H1 (cell line): Measurements from ENCODE around the gene MBLAC1. TPM values are rescaled to one million over a fixed set of nuclear protein-coding genes. Genes with fewer than 3 reads are reported as not detected.

Experiments used
- CTCF ChIA-PET: fragments of 300-600 bp; sonication (Branson Sonifier 250); formaldehyde crosslinking; loops from one replicate; lab custom pipeline; 2021; ENCODE audit not compliant: partially characterized antibody; lab: Charles Lee
- POLR2A ChIA-PET: fragments of 300-600 bp; sonication (Branson Sonifier 250); formaldehyde crosslinking; loops from one replicate; lab custom pipeline; 2021; ENCODE audit warnings: inconsistent platforms; ENCODE audit not compliant: partially characterized antibody; lab: Charles Lee
- DNase-seq, 2 experiments: peaks; one replicate each; pipeline versions ENCODE4 v3.0.0 to v3.0.0-alpha.2; 2010 to 2022; ENCODE audit warnings: low spot score in 2 of 2, low read depth in 1 of 2, mixed read lengths in 1 of 2
- FAIRE-seq: peaks from 2 replicates; lab custom pipeline; 2011; peaks lifted over from hg19 to GRCh38; lab: Jason Lieb, UNC
- H2AFZ ChIP-seq: 2 replicates; pipeline ENCODE4 v1.8.1; 2012; ENCODE audit warnings: low read length, inconsistent platforms
- H2AK5ac ChIP-seq: 2 replicates; pipeline ENCODE4 v1.6.1; 2013; ENCODE audit warnings: low read depth, low read length
- H2BK120ac ChIP-seq: replicated peaks from 2 replicates; pipeline ENCODE3; 2013; ENCODE audit warnings: low read depth, low read length, inconsistent platforms
- H2BK12ac ChIP-seq: 2 replicates; pipeline ENCODE4 v1.6.1; 2013; ENCODE audit warnings: low read depth, low read length
- H2BK15ac ChIP-seq: 2 replicates; pipeline ENCODE4 v1.6.1; 2013; ENCODE audit warnings: low read length
- H2BK20ac ChIP-seq: 2 replicates; pipeline ENCODE4 v1.6.1; 2013; ENCODE audit warnings: low read length
- H2BK5ac ChIP-seq: 2 replicates; pipeline ENCODE4 v1.6.1; 2013; ENCODE audit warnings: low read depth, low read length
- H3K14ac ChIP-seq: 2 replicates; pipeline ENCODE4 v1.6.1; 2013; ENCODE audit warnings: inconsistent platforms; ENCODE audit not compliant: insufficient read length
- H3K18ac ChIP-seq: 2 replicates; pipeline ENCODE4 v1.6.1; 2013; ENCODE audit warnings: low read length; ENCODE audit errors: extremely low read depth
- H3K23ac ChIP-seq: 2 replicates; pipeline ENCODE4 v1.6.1; 2013; ENCODE audit warnings: inconsistent platforms; ENCODE audit not compliant: insufficient read length
- H3K23me2 ChIP-seq: 2 replicates; pipeline ENCODE4 v1.6.1; 2013; ENCODE audit warnings: low read depth, low read length
- H3K27ac ChIP-seq: 2 replicates; pipeline ENCODE4 v1.6.1; 2011; ENCODE audit warnings: low read depth, low read length, inconsistent platforms
- H3K27me3 ChIP-seq, 4 experiments: replicated peaks in 1 of 4; 1 replicate in 1 of 4; 2 replicates in 3 of 4; pipeline versions ENCODE4 v1.6.1 to v1.8.1; 2011 to 2013; ENCODE audit warnings: low read length in 3 of 4, mild to moderate bottlenecking in 3 of 4, inconsistent platforms in 2 of 4, mixed read lengths in 2 of 4, moderate library complexity in 1 of 4; ENCODE audit not compliant: control insufficient read depth in 3 of 4, insufficient read depth in 3 of 4; ENCODE audit errors: extremely low read depth in 1 of 4
- H3K36me3 ChIP-seq, 4 experiments: 2 replicates each; pipeline versions ENCODE4 v1.6.1 to v1.8.1; 2011 to 2013; ENCODE audit warnings: mild to moderate bottlenecking in 4 of 4, low read length in 3 of 4, moderate library complexity in 2 of 4, control low read depth in 1 of 4, inconsistent platforms in 1 of 4; ENCODE audit not compliant: insufficient read depth in 4 of 4, control insufficient read depth in 2 of 4
- H3K4ac ChIP-seq: replicated peaks from 2 replicates; pipeline ENCODE3; 2013; ENCODE audit warnings: low read length, low read depth, mixed read lengths, inconsistent platforms; ENCODE audit not compliant: insufficient read length
- H3K4me1 ChIP-seq, 4 experiments: replicated peaks in 1 of 4; 1 replicate in 1 of 4; 2 replicates in 3 of 4; pipeline versions ENCODE4 v1.6.1 to v1.8.1; 2011 to 2013; ENCODE audit warnings: low read length in 3 of 4, inconsistent platforms in 2 of 4, mixed read lengths in 1 of 4; ENCODE audit not compliant: insufficient read depth in 4 of 4, control insufficient read depth in 3 of 4
- H3K4me2 ChIP-seq, 2 experiments: 2 replicates each; pipeline versions ENCODE4 v1.6.1 to v1.8.1; 2011 to 2013; ENCODE audit warnings: low read depth in 2 of 2, low read length in 2 of 2, control low read depth in 1 of 2, inconsistent platforms in 1 of 2, mild to moderate bottlenecking in 1 of 2; ENCODE audit not compliant: insufficient read depth in 1 of 2
- H3K4me3 ChIP-seq, 4 experiments: fragments of 200-600, 300-600 bp in 1 of 4; sonication (generic), shearing (Covaris generic), sonication (Bioruptor Twin) in 1 of 4; 2 replicates each; pipeline versions ENCODE4 v1.5.1 to v1.8.1; 2011 to 2016; ENCODE audit warnings: low read length in 4 of 4, low read depth in 3 of 4, control low read depth in 2 of 4, inconsistent platforms in 2 of 4, mild to moderate bottlenecking in 2 of 4, mixed read lengths in 1 of 4, moderate library complexity in 1 of 4; ENCODE audit not compliant: insufficient read depth in 2 of 4; ENCODE audit errors: extremely low read depth in 1 of 4
- H3K56ac ChIP-seq: replicated peaks from 2 replicates; pipeline ENCODE3; 2013; ENCODE audit warnings: low read depth, mild to moderate bottlenecking, mixed read lengths, low read length, inconsistent platforms; ENCODE audit not compliant: insufficient read length
- H3K79me1 ChIP-seq: 2 replicates; pipeline ENCODE4 v1.6.1; 2013; ENCODE audit warnings: low read depth, low read length, control low read depth
- H3K79me2 ChIP-seq, 2 experiments: 2 replicates each; pipeline versions ENCODE4 v1.6.1 to v1.8.1; 2012 to 2013; ENCODE audit warnings: low read length in 2 of 2, mild to moderate bottlenecking in 2 of 2, inconsistent platforms in 1 of 2; ENCODE audit not compliant: insufficient read depth in 2 of 2, control insufficient read depth in 1 of 2
- H3K9ac ChIP-seq, 4 experiments: replicated peaks in 1 of 4; 1 replicate in 1 of 4; 2 replicates in 3 of 4; pipeline versions ENCODE4 v1.6.1 to v1.8.1; 2011 to 2013; ENCODE audit warnings: low read depth in 3 of 4, low read length in 3 of 4, control low read depth in 2 of 4, mild to moderate bottlenecking in 2 of 4, moderate library complexity in 2 of 4, inconsistent platforms in 1 of 4; ENCODE audit errors: extremely low read depth in 1 of 4
- H3K9me3 ChIP-seq, 2 experiments: 2 replicates each; pipeline versions ENCODE4 v1.6.1 to v1.8.1; 2012 to 2013; ENCODE audit warnings: mild to moderate bottlenecking in 2 of 2, moderate library complexity in 2 of 2, control low read depth in 1 of 2, inconsistent platforms in 1 of 2, low read depth in 1 of 2, low read length in 1 of 2, mixed read lengths in 1 of 2; ENCODE audit not compliant: insufficient read depth in 2 of 2
- H4K20me1 ChIP-seq, 2 experiments: replicated peaks in 1 of 2; 2 replicates each; pipeline versions ENCODE3 to v1.8.1; 2011 to 2013; ENCODE audit warnings: inconsistent platforms in 2 of 2, low read length in 2 of 2, mild to moderate bottlenecking in 1 of 2; ENCODE audit not compliant: insufficient read depth in 2 of 2, control insufficient read depth in 1 of 2
- H4K5ac ChIP-seq: 2 replicates; pipeline ENCODE4 v1.6.1; 2013; ENCODE audit warnings: low read length, low read depth, mixed read lengths, inconsistent platforms; ENCODE audit not compliant: insufficient read length
- H4K8ac ChIP-seq: 2 replicates; pipeline ENCODE4 v1.8.0; 2013; ENCODE audit warnings: mild to moderate bottlenecking, moderate library complexity, low read length, inconsistent platforms; ENCODE audit not compliant: insufficient read depth; ENCODE audit errors: extremely low read depth
- H4K91ac ChIP-seq: replicated peaks from 2 replicates; pipeline ENCODE3; 2013; ENCODE audit warnings: low read length, mixed read lengths, inconsistent platforms; ENCODE audit not compliant: insufficient read length
- BCL11A ChIP-seq, 2 experiments: IDR thresholded peaks; one replicate each; pipeline ENCODE4 v1.6.1; 2011; ENCODE audit warnings: low read depth in 2 of 2, low read length in 2 of 2, mild to moderate bottlenecking in 2 of 2
- CEBPB ChIP-seq: IDR thresholded peaks from 2 replicates; pipeline ENCODE4 v1.6.1; 2012; ENCODE audit warnings: low read depth, low read length
- CHD1 ChIP-seq: IDR thresholded peaks from 2 replicates; pipeline ENCODE4 v1.6.1; 2012; ENCODE audit warnings: low read depth, low read length, improper control_type of control experiment
- CTBP2 ChIP-seq: IDR thresholded peaks from 2 replicates; pipeline ENCODE4 v1.7.0; 2011; ENCODE audit warnings: borderline replicate concordance, mild to moderate bottlenecking, moderate library complexity, mixed read lengths, low read length; ENCODE audit not compliant: insufficient read depth, insufficient read length
- GABPA ChIP-seq: IDR thresholded peaks from 2 replicates; pipeline ENCODE4 v1.6.1; 2011; ENCODE audit warnings: mild to moderate bottlenecking, low read length, moderate library complexity, borderline replicate concordance; ENCODE audit not compliant: insufficient read depth
- SIX5 ChIP-seq: IDR thresholded peaks from 2 replicates; pipeline ENCODE4 v1.6.1; 2011; ENCODE audit warnings: mild to moderate bottlenecking, low read depth, low read length
- TAF1 ChIP-seq: IDR thresholded peaks from 2 replicates; pipeline ENCODE4 v1.6.1; 2011; ENCODE audit warnings: mild to moderate bottlenecking, low read depth, low read length
- YY1 ChIP-seq: IDR thresholded peaks from 2 replicates; pipeline ENCODE4 v1.6.1; 2011; ENCODE audit warnings: low read depth, mild to moderate bottlenecking, low read length
- WGBS, 2 experiments: shearing (Covaris generic) in 1 of 2; methylation state at CpG; one replicate each; pipeline versions ENCODE4 v1.1.6 to v1.1.7; 2013 to 2015; ENCODE audit warnings: low lambda C conversion rate in 2 of 2, mixed read lengths in 2 of 2, inconsistent platforms in 1 of 2, low coverage in 1 of 2, missing lambda C conversion rate in 1 of 2; ENCODE audit not compliant: insufficient replicate concordance in 2 of 2, insufficient coverage in 1 of 2, insufficient read length in 1 of 2; ENCODE audit errors: extremely low coverage in 1 of 2, missing lambda C conversion rate in 1 of 2; 5-methylcytosine and 5-hydroxymethylcytosine counted together
- polyA plus RNA-seq, 7 experiments: library from polyadenylated mRNA; depleted of rRNA in 3 of 7; stranded (reverse) in 5 of 7; unstranded in 2 of 7; fragments of >200 nt in 5 of 7; fragments of 200-250 nt in 2 of 7; gene quantifications; 1 replicate in 5 of 7; 2 replicates in 1 of 7; 4 replicates in 1 of 7; pipeline versions ENCODE4 v1.2.1 to v1.2.3, GENCODE V29; 2011 to 2013; ENCODE audit warnings: missing spikeins in 2 of 7, mixed read lengths in 2 of 7
- total RNA-seq: library from RNA; stranded (reverse); fragmentation: NEBNext Ultra II Directional; extraction: Animal tissue kit (Norgen Biotek cat#: 25700); gene quantifications from 2 replicates; pipeline ENCODE4 v1.2.1, GENCODE V29; 2021

The MBLAC1 gene
- total and polyA plus RNA-seq, 2 of the 8 experiments (the other 6 are each of a cell fraction or from before 2014, with no cell fraction given): 1.00 to 1.7 TPM

DNA sequence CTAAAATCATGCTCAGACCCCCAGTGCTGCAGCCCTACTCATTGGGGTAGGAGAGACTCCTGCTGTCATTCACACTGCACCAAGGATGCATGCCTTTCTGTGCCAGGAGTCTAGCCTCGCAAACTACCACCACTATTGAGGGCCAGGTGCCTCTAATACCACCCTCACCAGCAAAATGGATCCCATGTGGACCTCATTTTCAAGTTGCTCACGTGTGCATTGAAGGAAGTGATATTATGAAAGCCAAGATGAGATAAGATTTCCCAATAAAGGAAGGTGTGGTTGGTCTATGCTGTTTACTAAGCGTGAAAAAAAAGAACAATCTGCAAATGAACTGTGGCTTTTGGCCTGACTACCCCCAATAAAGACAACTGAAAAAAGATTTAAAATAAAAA lies 14.8 kb downstream of the MBLAC1 start:
- H3K36me3 ChIP-seq: no peaks in the 10 kb centered on the region
- H3K27ac ChIP-seq: no peak overlapping the region
- DNase-seq: no peak
- H2BK12ac ChIP-seq: no peak overlapping the region
- ChIA-PET POLR2A (interaction anchor here (0.6 to 1.4 kb wide), 5 partner anchors 9 to 40 kb away, joined by 3 to 9 read pairs (median 3); partner anchors contain the start of genes AP4M1 and MCM7), CTCF (interaction anchor here (1.0 to 10.2 kb wide), 4 partner anchors 9 to 76 kb away, joined by 3 to 108 read pairs (median 6); no protein-coding TSS in a partner anchor)
- no peak overlapping the region for H3K4ac ChIP-seq
- no peak overlapping the region for H3K4me3 ChIP-seq
- H2BK5ac ChIP-seq: no peak overlapping the region
- H2BK120ac ChIP-seq: no peak overlapping the region
- H3K4me1 ChIP-seq: peaks cover 0 to 2% (median 0%) of the 10 kb centered on the region in 4 experiments; a peak in 1 of 7 replicates
- no peak overlapping the region for H2BK15ac ChIP-seq
- H3K9ac ChIP-seq: no peak overlapping the region
- H3K18ac ChIP-seq: no peak overlapping the region
- no peak overlapping the region for H2AFZ ChIP-seq
- 87% methylated on average over 3 of the region's 3 CpGs; no CpG with 5 or more reads in 1 of the 2 experiments for WGBS, 2 experiments
- no peak for FAIRE-seq
- no peak overlapping the region for H4K91ac ChIP-seq
- no peaks in the 10 kb centered on the region for H3K23me2 ChIP-seq
- H3K9me3 ChIP-seq: no peaks in the 10 kb centered on the region
- no peak overlapping the region for H2BK20ac ChIP-seq
- H3K27me3 ChIP-seq: no peaks in the 10 kb centered on the region
- H4K20me1 ChIP-seq: no peaks in the 10 kb centered on the region
- no peak overlapping the region for H4K8ac ChIP-seq
- no peaks in the 10 kb centered on the region for H3K79me2 ChIP-seq
- H4K5ac ChIP-seq: no peak overlapping the region
- no peak overlapping the region for H3K14ac ChIP-seq
- no peak overlapping the region for H3K56ac ChIP-seq
- H3K4me2 ChIP-seq: no peak overlapping the region
- TF ChIP-seq CTBP2 (no peak), GABPA (no peak), CEBPB (no peak), SIX5 (no peak), TAF1 (no peak), YY1 (no peak), BCL11A (IDR thresholded peaks at IDR 0.05; ENCODE audit: low read depth in 2 of 2, low read length in 2 of 2) (no peak), CHD1 (no peak)
- TF ChIP-seq, all 59 proteins: peak for 0
- no peaks in the 10 kb centered on the region for H3K79me1 ChIP-seq
- H2AK5ac ChIP-seq: no peak overlapping the region
- H3K23ac ChIP-seq: no peak overlapping the region
